Lower leg skin (tissue), 4 donors: ENCODE results near the gene KCNMA1. TPM values are rescaled to one million over a fixed set of nuclear protein-coding genes. Genes with fewer than 3 reads are reported as not detected.

Source experiments
- DNase-seq, 2 donors: peaks; one replicate each; pipeline ENCODE4 v3.0.0-alpha.2; 2019; ENCODE audit warnings: low spot score in 2 of 2
- H3K4me3 ChIP-seq: fragments of 200-600 bp; sonication (generic); 2 replicates; pipeline ENCODE4 v1.5.1; 2017; ENCODE audit warnings: mild to moderate bottlenecking, low read depth; ENCODE audit not compliant: poor library complexity, severe bottlenecking
- CTCF ChIP-seq, 3 donors: fragments of 450-650 bp; IDR thresholded peaks; one replicate each; pipeline ENCODE4 v1.5.1; 2016; ENCODE audit warnings: antibody characterized with exemption in 3 of 3, mild to moderate bottlenecking in 3 of 3, moderate library complexity in 2 of 3
- POLR2A ChIP-seq, 2 donors: fragments of 450-650 bp; IDR thresholded peaks; one replicate each; pipeline ENCODE4 v1.6.1; 2016 to 2017; ENCODE audit warnings: antibody characterized with exemption in 2 of 2, mild to moderate bottlenecking in 1 of 2, moderate library complexity in 1 of 2
- WGBS, 2 donors: methylation state at CpG; one replicate each; pipeline ENCODE4 v1.1.5; 2018; 5-methylcytosine and 5-hydroxymethylcytosine counted together
- intact Hi-C: fragments of 100-400 bp; cut with DNase I; formaldehyde crosslinking; loops from one replicate; pipeline ENCODE4 v1.15.0; 2023; ENCODE audit warnings: low total_unique reads
- total RNA-seq, 4 donors: library from RNA; depleted of rRNA; stranded (reverse); fragments of >200 nt; gene quantifications; one replicate each; pipeline ENCODE4 v1.1.0, GENCODE V29; 2016

Gene KCNMA1
- total RNA-seq, 4 donors from 2014 or later: 4.1 to 9.9 (median 6.5) TPM

- TF ChIP-seq CTCF (IDR thresholded peaks at IDR 0.05): no peak
- no peak for TF ChIP-seq POLR2A (IDR thresholded peaks at IDR 0.05)
- WGBS, 2 donors: 73 to 77% methylated on average over 1 of the region's 1 CpG
- no peak overlapping the region for H3K4me3 ChIP-seq
- intact Hi-C loops: no loop called here
- no peak for DNase-seq
Measured at GRCh38 chr10:76883596-76883995, 754.0 kb downstream of the KCNMA1 start.

- H3K4me3 ChIP-seq: no peak overlapping the region
- intact Hi-C loops: no loop called here
- DNase-seq: no peak
- TF ChIP-seq CTCF (IDR thresholded peaks at IDR 0.05): no peak
Measured at GRCh38 chr10:76882796-76883195, 754.8 kb downstream of the KCNMA1 start.

GRCh38 chr10:76882245-76882644 is 755.4 kb downstream of the KCNMA1 start:
- intact Hi-C loops: no loop called here
- WGBS, 2 donors: 67 to 70% methylated on average over 6 of the region's 6 CpGs
- no peak overlapping the region for H3K4me3 ChIP-seq
- DNase-seq: no peak
- TF ChIP-seq CTCF (IDR thresholded peaks at IDR 0.05) (no peak), POLR2A (IDR thresholded peaks at IDR 0.05) (no peak)

- H3K4me3 ChIP-seq: no peak overlapping the region
- intact Hi-C loops: no loop called here
- no peak for TF ChIP-seq CTCF (IDR thresholded peaks at IDR 0.05)
- no peak for DNase-seq
- WGBS, 2 donors: 72 to 78% methylated on average over 3 of the region's 3 CpGs
Measured at GRCh38 chr10:76881477-76882220, 756.0 kb downstream of the KCNMA1 start.

GRCh38 chr10:76880931-76881330 is 756.7 kb downstream of the KCNMA1 start:
- no peak overlapping the region for H3K4me3 ChIP-seq
- TF ChIP-seq CTCF (IDR thresholded peaks at IDR 0.05): no peak
- TF ChIP-seq POLR2A (IDR thresholded peaks at IDR 0.05): no peak
- intact Hi-C loops: no loop called here
- DNase-seq: no peak
- WGBS, 2 donors: 92 to 93% methylated on average over 4 of the region's 4 CpGs
